ENCODE measurements around the gene TACC2. TPM values are rescaled to one million over a fixed set of nuclear protein-coding genes. Genes with fewer than 3 reads are reported as not detected.

TACC2 gene
- total RNA-seq, 2 donors from 2014 or later, result 247 to 286 TPM

GRCh38 chr10:122149561-122150505 lies 160.9 kb downstream of the TACC2 start:
- peak overlapping the region; percentile 88 to 90 for H3K27ac ChIP-seq
- H3K9me3 ChIP-seq, result peaks cover 0 to 5% of the 10 kb centered on the region in 2 donors

GRCh38 chr10:122151121-122151694 lies 162.2 kb downstream of the TACC2 start:
- DNase-seq (ENCODE audit: low spot score), result no peak
- Histone ChIP-seq H3K27ac (peak overlapping the region; percentile 88 to 90), H3K9me3 (no peaks in the 10 kb centered on the region), H3K4me3 (no peak overlapping the region), H3K4me1 (peaks cover 0 to 95% of the 10 kb centered on the region in 2 donors), H3K27me3 (no peaks in the 10 kb centered on the region), H3K36me3 (peaks cover 2% of the 10 kb centered on the region)
- TF ChIP-seq CTCF (IDR thresholded peaks at IDR 0.05), result no peak

More at GRCh38 chr10:122149561-122150505, 160.9 kb downstream of the TACC2 start:
- H3K4me1 ChIP-seq, result peaks cover 0 to 85% of the 10 kb centered on the region in 2 donors
- no peaks in the 10 kb centered on the region for H3K27me3 ChIP-seq
- peaks cover 16% of the 10 kb centered on the region for H3K36me3 ChIP-seq
- no peak for TF ChIP-seq CTCF (IDR thresholded peaks at IDR 0.05)
- DNase-seq (ENCODE audit: low spot score), result peak; percentile 91
- peak overlapping the region in 1 of 2 donors; percentile 1 for H3K4me3 ChIP-seq

- no peaks in the 10 kb centered on the region for H3K9me3 ChIP-seq
- no peak for TF ChIP-seq CTCF (IDR thresholded peaks at IDR 0.05)
- peak overlapping the region; percentile 88 to 90 for H3K27ac ChIP-seq
- no peaks in the 10 kb centered on the region for H3K27me3 ChIP-seq
- no peak overlapping the region for H3K4me3 ChIP-seq
- H3K36me3 ChIP-seq, result no peaks in the 10 kb centered on the region
- DNase-seq (ENCODE audit: low spot score), result peak; percentile 96
- H3K4me1 ChIP-seq, result peaks cover 0 to 82% of the 10 kb centered on the region in 2 donors
Measured at GRCh38 chr10:122152544-122152943, 163.6 kb downstream of the TACC2 start.

GRCh38 chr10:122154031-122154544 lies 165.1 kb downstream of the TACC2 start:
- H3K27ac ChIP-seq, result peak overlapping the region; percentile 88 to 90
- no peak overlapping the region for H3K4me3 ChIP-seq

More at GRCh38 chr10:122154031-122154544, 165.1 kb downstream of the TACC2 start:
- no peak for TF ChIP-seq CTCF (IDR thresholded peaks at IDR 0.05)
- H3K36me3 ChIP-seq, result peaks cover 8% of the 10 kb centered on the region
- no peak for DNase-seq (ENCODE audit: low spot score)
- H3K27me3 ChIP-seq, result no peaks in the 10 kb centered on the region
- H3K4me1 ChIP-seq, result peaks cover 0 to 67% of the 10 kb centered on the region in 2 donors
- no peaks in the 10 kb centered on the region for H3K9me3 ChIP-seq
